Testis (tissue), 2 donors: ENCODE data around the gene ASMTL.

Source experiments
- CTCF ChIP-seq, 3 experiments: fragments of 450-650 bp in 2 of 3; fragments of 200-600 bp in 1 of 3; sonication (generic) in 1 of 3; IDR thresholded peaks; one replicate each; pipeline ENCODE4 v1.5.1; 2016 to 2019; ENCODE audit warnings: antibody characterized with exemption in 3 of 3, mild to moderate bottlenecking in 2 of 3, moderate library complexity in 1 of 3
- POLR2A ChIP-seq: fragments of 450-650 bp; IDR thresholded peaks from one replicate; pipeline ENCODE4 v1.6.1; 2017; ENCODE audit warnings: antibody characterized with exemption, mild to moderate bottlenecking, moderate library complexity

- TF ChIP-seq CTCF (IDR thresholded peaks at IDR 0.05): no peak
- TF ChIP-seq POLR2A: no peak
Measured at GRCh38 chrX:1466232-1466661, 13.5 kb upstream of the ASMTL start.
